ENCODE data around the gene PRPF4.
A peak's percentile ranks its signal among the peaks of the same experiment; 100 is the strongest.
"Not testable (repeated sequence)": the region's sequence is repeated elsewhere in the genome, so short reads cannot be mapped to it uniquely, and the experiment has no call there.

The PRPF4 gene

GRCh38 chr9:113275157-113276131, at the start of gene PRPF4, which contains the start of gene CDC26:
Gene PRPF4, plus strand, starts transcription at chr9:113275658. Its CDS starts 86 bp downstream, at chr9:113275744.
Gene CDC26, minus strand, starts transcription at chr9:113275572. Its CDS starts 3,065 bp downstream, at chr9:113272507.
- peak; percentile 92 for DNase-seq (ENCODE audit: low spot score)

- DNase-seq (ENCODE audit: low spot score): no peak
Measured at GRCh38 chr9:113227436-113227835, 48.0 kb upstream of the PRPF4 start.

GRCh38 chr9:113228130-113228665, 47.3 kb upstream of the PRPF4 start:
- peak; percentile 1 for DNase-seq (ENCODE audit: low spot score)

- DNase-seq (ENCODE audit: low spot score): no peak
Measured at GRCh38 chr9:113231701-113232100, 43.8 kb upstream of the PRPF4 start.

- not testable (repeated sequence) for DNase-seq (ENCODE audit: low spot score)
Measured at GRCh38 chr9:113235701-113236255, 39.7 kb upstream of the PRPF4 start.

- no peak for DNase-seq (ENCODE audit: low spot score)
Measured at GRCh38 chr9:113237026-113237425, 38.4 kb upstream of the PRPF4 start.

- DNase-seq (ENCODE audit: low spot score): no peak
Measured at GRCh38 chr9:113238202-113238858, 37.1 kb upstream of the PRPF4 start.

GRCh38 chr9:113238859-113239232, 36.6 kb upstream of the PRPF4 start:
- no peak for DNase-seq (ENCODE audit: low spot score)

- DNase-seq (ENCODE audit: low spot score): no peak
Measured at GRCh38 chr9:113241161-113241560, 34.3 kb upstream of the PRPF4 start.

GRCh38 chr9:113244556-113244955, 30.9 kb upstream of the PRPF4 start:
- DNase-seq (ENCODE audit: low spot score): no peak

GRCh38 chr9:113245894-113246293, 29.6 kb upstream of the PRPF4 start:
- DNase-seq (ENCODE audit: low spot score): no peak

- no peak for DNase-seq (ENCODE audit: low spot score)
Measured at GRCh38 chr9:113246928-113247327, 28.5 kb upstream of the PRPF4 start.

GRCh38 chr9:113247640-113248039, 27.8 kb upstream of the PRPF4 start:
- no peak for DNase-seq (ENCODE audit: low spot score)

- DNase-seq (ENCODE audit: low spot score): not testable (repeated sequence)
Measured at GRCh38 chr9:113249661-113250060, 25.8 kb upstream of the PRPF4 start.

- DNase-seq (ENCODE audit: low spot score): no peak
Measured at GRCh38 chr9:113250807-113251206, 24.7 kb upstream of the PRPF4 start.

- no peak for DNase-seq (ENCODE audit: low spot score)
Measured at GRCh38 chr9:113254991-113255390, 20.5 kb upstream of the PRPF4 start.

- no peak for DNase-seq (ENCODE audit: low spot score)
Measured at GRCh38 chr9:113255438-113255837, 20.0 kb upstream of the PRPF4 start.

GRCh38 chr9:113257863-113258262, 17.6 kb upstream of the PRPF4 start:
- no peak for DNase-seq (ENCODE audit: low spot score)

- no peak for DNase-seq (ENCODE audit: low spot score)
Measured at GRCh38 chr9:113258282-113258681, 17.2 kb upstream of the PRPF4 start.

- no peak for DNase-seq (ENCODE audit: low spot score)
Measured at GRCh38 chr9:113261917-113262671, 13.4 kb upstream of the PRPF4 start.

- no peak for DNase-seq (ENCODE audit: low spot score)
Measured at GRCh38 chr9:113266174-113266573, 9.3 kb upstream of the PRPF4 start.

Data from CD4-positive, alpha-beta T cell treated with Interleukin-6 at 100 ng/mL for 8 hours (primary cell).